ENCODE measurements around the gene SPINK4. TPM values are rescaled to one million over a fixed set of nuclear protein-coding genes. Genes with fewer than 3 reads are reported as not detected.

Gene SPINK4
- total RNA-seq, 1 experiment from 2014 or later = not detected

DNA sequence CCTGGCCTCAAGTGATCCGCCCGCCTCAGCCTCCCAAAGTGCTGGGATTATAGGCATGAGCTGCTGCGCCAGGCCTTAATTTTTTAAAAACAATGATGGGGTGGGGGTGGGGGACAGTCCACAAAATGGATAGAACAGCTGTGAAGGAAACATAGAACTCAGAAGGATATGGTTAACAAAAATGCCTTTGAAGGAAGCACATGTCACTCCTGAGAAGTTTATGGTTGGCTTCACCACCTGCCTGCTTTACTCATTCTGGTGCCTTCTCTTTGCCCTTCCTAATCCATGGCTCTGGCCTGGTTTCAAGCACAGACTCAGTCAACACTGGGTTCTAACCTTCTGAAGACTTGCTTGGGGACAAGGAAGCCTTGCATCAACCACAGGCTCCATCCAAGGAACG lies 14.2 kb downstream of the SPINK4 start:
- ATAC-seq (no peak), DNase-seq (ENCODE audit: low read depth, low spot score) (no peak)
- Histone ChIP-seq H3K9me2 (ENCODE audit: insufficient read depth) (no peaks in the 10 kb centered on the region), H3K9ac (ENCODE audit: low read length) (no peak overlapping the region), H3K4me3 (replicated peaks in 1 of 2; ENCODE audit: low read depth in 1 of 2, low read length in 2 of 2) (no peak overlapping the region), H3K4me1 (ENCODE audit: control insufficient read depth in 1 of 2, insufficient read depth in 2 of 2, low read length in 2 of 2) (no peaks in the 10 kb centered on the region), H2AFZ (ENCODE audit: low read depth, low read length, poor library complexity, severe bottlenecking) (no peak overlapping the region), H4K20me1 (ENCODE audit: insufficient read depth) (no peaks in the 10 kb centered on the region), H3K36me3 (ENCODE audit: control insufficient read depth in 1 of 2, insufficient read depth in 2 of 2, low read length in 2 of 2) (peaks cover 43 to 55% of the 10 kb centered on the region in 2 experiments), H3K9me3 (ENCODE audit: control insufficient read depth in 1 of 2, insufficient read depth in 1 of 2, low read depth in 1 of 2, low read length in 2 of 2) (no peaks in the 10 kb centered on the region), H3K4me2 (ENCODE audit: low read length) (no peak overlapping the region), H3K27ac (ENCODE audit: low read depth, low read length) (no peak overlapping the region), H3K27me3 (ENCODE audit: insufficient read depth, low read length) (no peaks in the 10 kb centered on the region), H3K79me2 (ENCODE audit: insufficient read depth, low read length) (peaks cover 3% of the 10 kb centered on the region; the same call in 1 of the 2 replicates)
- TF ChIP-seq, protein P1, sequence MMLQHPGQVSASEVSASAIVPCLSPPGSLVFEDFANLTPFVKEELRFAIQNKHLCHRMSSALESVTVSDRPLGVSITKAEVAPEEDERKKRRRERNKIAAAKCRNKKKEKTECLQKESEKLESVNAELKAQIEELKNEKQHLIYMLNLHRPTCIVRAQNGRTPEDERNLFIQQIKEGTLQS (IDR thresholded peaks at IDR 0.05) = no peak
- TF ChIP-seq YY1 (IDR thresholded peaks at IDR 0.05; ENCODE audit: extremely low read depth, insufficient replicate concordance, low read depth, low read length) (no peak), RAD21 (IDR thresholded peaks at IDR 0.05; ENCODE audit: low read depth) (no peak), EZH2 (IDR thresholded peaks at IDR 0.05) (no peak), ZNF274 (IDR thresholded peaks at IDR 0.05; ENCODE audit: low read depth, low read length) (no peak)
- TF ChIP-seq, protein P2, sequence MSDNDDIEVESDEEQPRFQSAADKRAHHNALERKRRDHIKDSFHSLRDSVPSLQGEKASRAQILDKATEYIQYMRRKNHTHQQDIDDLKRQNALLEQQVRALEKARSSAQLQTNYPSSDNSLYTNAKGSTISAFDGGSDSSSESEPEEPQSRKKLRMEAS (IDR thresholded peaks at IDR 0.05) = no peak
- ChIA-PET CTCF (no interaction called here), POLR2A (interaction anchor here (0.8 kb wide), 2 partner anchors 8 to 20 kb away, joined by 3 to 5 read pairs; no protein-coding TSS in a partner anchor), RAD21 (ENCODE audit: low non-redundant PET in 1 of 2, low total read pairs in 2 of 2, uncharacterized antibody in 2 of 2, unreplicated experiment in 2 of 2) (interaction anchor here in 1 of 2 experiments (0.6 kb wide), 1 partner anchor 25 kb away, joined by 3 read pairs; no protein-coding TSS in a partner anchor)
- intact Hi-C loops (cut with micrococcal nuclease) = no loop called here
- BruUV-seq (replicated peaks) = no TSS peak

DNA sequence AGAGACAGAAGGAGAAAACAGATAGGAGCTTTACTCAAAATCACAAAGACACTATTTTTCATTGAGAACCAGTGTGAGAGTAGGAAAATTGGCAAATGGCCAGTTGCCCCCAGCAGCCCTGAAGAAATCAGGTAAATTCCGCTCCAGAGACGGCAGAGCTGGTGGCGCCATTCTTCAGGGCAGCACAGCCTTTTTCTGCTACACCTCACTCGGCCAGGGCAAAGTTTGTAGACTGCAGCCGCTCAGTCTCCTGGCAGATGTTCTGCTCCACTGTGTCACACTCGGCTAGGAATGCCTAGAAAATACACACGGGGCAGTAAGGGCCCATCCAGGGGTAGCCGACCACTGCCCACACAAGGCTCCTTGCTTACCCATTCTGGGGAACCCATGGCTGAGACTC lies 15.0 kb downstream of the SPINK4 start:
- Histone ChIP-seq H3K36me3 (ENCODE audit: control insufficient read depth in 1 of 2, insufficient read depth in 2 of 2, low read length in 2 of 2) (peaks cover 51 to 63% of the 10 kb centered on the region in 2 experiments), H3K4me3 (replicated peaks in 1 of 2; ENCODE audit: low read depth in 1 of 2, low read length in 2 of 2) (no peak overlapping the region), H3K9me2 (ENCODE audit: insufficient read depth) (no peaks in the 10 kb centered on the region), H3K4me1 (ENCODE audit: control insufficient read depth in 1 of 2, insufficient read depth in 2 of 2, low read length in 2 of 2) (no peaks in the 10 kb centered on the region), H3K27me3 (ENCODE audit: insufficient read depth, low read length) (no peaks in the 10 kb centered on the region), H3K79me2 (ENCODE audit: insufficient read depth, low read length) (peaks cover 4% of the 10 kb centered on the region; the same call in 1 of the 2 replicates), H4K20me1 (ENCODE audit: insufficient read depth) (no peaks in the 10 kb centered on the region), H2AFZ (ENCODE audit: low read depth, low read length, poor library complexity, severe bottlenecking) (no peak overlapping the region), H3K27ac (ENCODE audit: low read depth, low read length) (no peak overlapping the region), H3K4me2 (ENCODE audit: low read length) (no peak overlapping the region), H3K9me3 (ENCODE audit: control insufficient read depth in 1 of 2, insufficient read depth in 1 of 2, low read depth in 1 of 2, low read length in 2 of 2) (no peaks in the 10 kb centered on the region), H3K9ac (ENCODE audit: low read length) (no peak overlapping the region)
- ATAC-seq (no peak), DNase-seq (ENCODE audit: low read depth, low spot score) (no peak)
- intact Hi-C loops (cut with micrococcal nuclease) = no loop called here
- no TSS peak for BruUV-seq (replicated peaks)
- RAD21 ChIA-PET (ENCODE audit: low non-redundant PET in 1 of 2, low total read pairs in 2 of 2, uncharacterized antibody in 2 of 2, unreplicated experiment in 2 of 2) = no interaction called here
- CTCF ChIA-PET = no interaction called here
- POLR2A ChIA-PET = no interaction called here
- TF ChIP-seq, protein P3, sequence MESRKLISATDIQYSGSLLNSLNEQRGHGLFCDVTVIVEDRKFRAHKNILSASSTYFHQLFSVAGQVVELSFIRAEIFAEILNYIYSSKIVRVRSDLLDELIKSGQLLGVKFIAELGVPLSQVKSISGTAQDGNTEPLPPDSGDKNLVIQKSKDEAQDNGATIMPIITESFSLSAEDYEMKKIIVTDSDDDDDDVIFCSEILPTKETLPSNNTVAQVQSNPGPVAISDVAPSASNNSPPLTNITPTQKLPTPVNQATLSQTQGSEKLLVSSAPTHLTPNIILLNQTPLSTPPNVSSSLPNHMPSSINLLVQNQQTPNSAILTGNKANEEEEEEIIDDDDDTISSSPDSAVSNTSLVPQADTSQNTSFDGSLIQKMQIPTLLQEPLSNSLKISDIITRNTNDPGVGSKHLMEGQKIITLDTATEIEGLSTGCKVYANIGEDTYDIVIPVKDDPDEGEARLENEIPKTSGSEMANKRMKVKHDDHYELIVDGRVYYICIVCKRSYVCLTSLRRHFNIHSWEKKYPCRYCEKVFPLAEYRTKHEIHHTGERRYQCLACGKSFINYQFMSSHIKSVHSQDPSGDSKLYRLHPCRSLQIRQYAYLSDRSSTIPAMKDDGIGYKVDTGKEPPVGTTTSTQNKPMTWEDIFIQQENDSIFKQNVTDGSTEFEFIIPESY (IDR thresholded peaks at IDR 0.05; ENCODE audit: extremely low read depth, insufficient replicate concordance, low read length) = no peak
- TF ChIP-seq YY1 (IDR thresholded peaks at IDR 0.05; ENCODE audit: extremely low read depth, insufficient replicate concordance, low read depth, low read length) (no peak), POLR2A (IDR thresholded peaks at IDR 0.05; ENCODE audit: borderline replicate concordance, extremely low read depth, insufficient read depth, insufficient read length) (no peak), EGR1 (IDR thresholded peaks at IDR 0.05; ENCODE audit: low read depth) (no peak), SIN3A (IDR thresholded peaks at IDR 0.05; ENCODE audit: low read depth) (no peak), RAD21 (IDR thresholded peaks at IDR 0.05; ENCODE audit: low read depth) (no peak), CEBPB (IDR thresholded peaks at IDR 0.05; ENCODE audit: low read depth) (no peak)
- TF ChIP-seq, protein P4, sequence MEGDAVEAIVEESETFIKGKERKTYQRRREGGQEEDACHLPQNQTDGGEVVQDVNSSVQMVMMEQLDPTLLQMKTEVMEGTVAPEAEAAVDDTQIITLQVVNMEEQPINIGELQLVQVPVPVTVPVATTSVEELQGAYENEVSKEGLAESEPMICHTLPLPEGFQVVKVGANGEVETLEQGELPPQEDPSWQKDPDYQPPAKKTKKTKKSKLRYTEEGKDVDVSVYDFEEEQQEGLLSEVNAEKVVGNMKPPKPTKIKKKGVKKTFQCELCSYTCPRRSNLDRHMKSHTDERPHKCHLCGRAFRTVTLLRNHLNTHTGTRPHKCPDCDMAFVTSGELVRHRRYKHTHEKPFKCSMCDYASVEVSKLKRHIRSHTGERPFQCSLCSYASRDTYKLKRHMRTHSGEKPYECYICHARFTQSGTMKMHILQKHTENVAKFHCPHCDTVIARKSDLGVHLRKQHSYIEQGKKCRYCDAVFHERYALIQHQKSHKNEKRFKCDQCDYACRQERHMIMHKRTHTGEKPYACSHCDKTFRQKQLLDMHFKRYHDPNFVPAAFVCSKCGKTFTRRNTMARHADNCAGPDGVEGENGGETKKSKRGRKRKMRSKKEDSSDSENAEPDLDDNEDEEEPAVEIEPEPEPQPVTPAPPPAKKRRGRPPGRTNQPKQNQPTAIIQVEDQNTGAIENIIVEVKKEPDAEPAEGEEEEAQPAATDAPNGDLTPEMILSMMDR (IDR thresholded peaks at IDR 0.05 in 2 of 3, conservative IDR thresholded peaks at IDR 0.05 in 1 of 3; ENCODE audit: borderline replicate concordance in 1 of 3, insufficient read depth in 1 of 3, low read depth in 2 of 3, low read length in 2 of 3) = no peak

Data from HCT116 (cell line).